ENCODE results near the gene CDK11B.
A peak's percentile ranks its signal among the peaks of the same experiment; 100 is the strongest.

The CDK11B gene

GRCh38 chr1:1620433-1621139 lies 38.2 kb downstream of the CDK11B start:
- no peak for DNase-seq
- CTCF ChIA-PET: interaction anchor here (1.1 to 1.3 kb wide), 3 partner anchors 8 to 116 kb away, joined by 3 to 5 read pairs (median 4); no protein-coding TSS in a partner anchor
- Histone ChIP-seq H3K9me3 (ENCODE audit: control extremely low read depth in 1 of 5, control insufficient read depth in 4 of 5, insufficient read depth in 2 of 5, low read depth in 1 of 5, low read length in 4 of 5) (no peaks in the 10 kb centered on the region), H3K4me3 (ENCODE audit: control insufficient read depth in 1 of 7, extremely low read depth in 1 of 7, insufficient read depth in 4 of 7, low read depth in 2 of 7, low read length in 6 of 7) (no peak overlapping the region), H3K36me3 (ENCODE audit: control insufficient read depth in 4 of 4, insufficient read depth in 4 of 4, low read length in 3 of 4) (peaks cover 0 to 11% (median 8%) of the 10 kb centered on the region in 4 experiments), H3K4me1 (ENCODE audit: control extremely low read depth in 1 of 4, control insufficient read depth in 4 of 4, insufficient read depth in 4 of 4, low read length in 3 of 4) (peaks cover 0 to 11% (median 10%) of the 10 kb centered on the region in 4 experiments), H3K27ac (ENCODE audit: insufficient read depth in 1 of 2, low read depth in 1 of 2, low read length in 2 of 2, poor library complexity in 1 of 2, severe bottlenecking in 2 of 2) (no peak overlapping the region), H3K27me3 (replicated peaks in 2 of 5; ENCODE audit: control insufficient read depth in 4 of 5, insufficient read depth in 5 of 5, low read length in 4 of 5) (no peaks in the 10 kb centered on the region)
- 94% methylated on average over 13 of the region's 16 CpGs for WGBS (ENCODE audit: insufficient coverage)
- POLR2A ChIA-PET: no interaction called here

DNA sequence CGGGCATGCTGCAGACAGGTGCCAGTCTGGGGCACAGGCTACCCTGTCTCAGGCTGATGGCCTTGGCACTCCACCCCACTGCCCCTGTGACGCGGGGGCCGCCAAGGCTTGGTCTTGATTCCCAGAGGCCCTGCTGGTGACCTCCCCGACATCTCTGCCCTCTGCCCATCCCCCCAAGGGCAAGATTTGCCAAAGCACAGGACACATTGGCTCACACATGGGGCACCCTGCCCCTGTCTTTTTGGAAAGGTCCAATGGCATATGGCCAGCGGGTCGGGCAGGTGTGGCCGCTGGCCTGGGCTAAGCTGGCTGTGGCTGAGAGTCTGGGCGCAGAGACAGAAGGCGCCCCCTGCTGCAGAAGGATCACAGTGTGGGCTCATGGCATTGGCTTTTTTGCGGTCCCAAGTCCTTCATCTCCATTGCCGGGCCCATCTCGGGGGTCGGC lies 38.9 kb downstream of the CDK11B start:
- peaks cover 0 to 12% (median 11%) of the 10 kb centered on the region in 4 experiments for H3K4me1 ChIP-seq (ENCODE audit: control extremely low read depth in 1 of 4, control insufficient read depth in 4 of 4, insufficient read depth in 4 of 4, low read length in 3 of 4)
- ChIA-PET POLR2A (no interaction called here), CTCF (interaction anchor here (1.3 kb wide), 1 partner anchor 9 kb away, joined by 5 read pairs; no protein-coding TSS in a partner anchor)
- no peaks in the 10 kb centered on the region for H3K27me3 ChIP-seq (replicated peaks in 2 of 5; ENCODE audit: control insufficient read depth in 4 of 5, insufficient read depth in 5 of 5, low read length in 4 of 5)
- no peak overlapping the region for H3K27ac ChIP-seq (ENCODE audit: insufficient read depth in 1 of 2, low read depth in 1 of 2, low read length in 2 of 2, poor library complexity in 1 of 2, severe bottlenecking in 2 of 2)
- WGBS (ENCODE audit: insufficient coverage): 96% methylated on average over 12 of the region's 14 CpGs
- no peaks in the 10 kb centered on the region for H3K9me3 ChIP-seq (ENCODE audit: control extremely low read depth in 1 of 5, control insufficient read depth in 4 of 5, insufficient read depth in 2 of 5, low read depth in 1 of 5, low read length in 4 of 5)
- H3K4me3 ChIP-seq (ENCODE audit: control insufficient read depth in 1 of 7, extremely low read depth in 1 of 7, insufficient read depth in 4 of 7, low read depth in 2 of 7, low read length in 6 of 7): no peak overlapping the region
- DNase-seq: no peak
- H3K36me3 ChIP-seq (ENCODE audit: control insufficient read depth in 4 of 4, insufficient read depth in 4 of 4, low read length in 3 of 4): peaks cover 0 to 11% (median 8%) of the 10 kb centered on the region in 4 experiments

- no peak for DNase-seq
- ChIA-PET CTCF (interaction anchor here (1.5 to 1.7 kb wide), 2 partner anchors 11 to 41 kb away, joined by 4 read pairs; no protein-coding TSS in a partner anchor), POLR2A (no interaction called here)
- H3K36me3 ChIP-seq (ENCODE audit: control insufficient read depth in 4 of 4, insufficient read depth in 4 of 4, low read length in 3 of 4): peaks cover 0 to 11% (median 8%) of the 10 kb centered on the region in 4 experiments
- 99% methylated on average over 8 of the region's 9 CpGs for WGBS (ENCODE audit: insufficient coverage)
- no peaks in the 10 kb centered on the region for H3K27me3 ChIP-seq (replicated peaks in 2 of 5; ENCODE audit: control insufficient read depth in 4 of 5, insufficient read depth in 5 of 5, low read length in 4 of 5)
- no peak overlapping the region for H3K4me3 ChIP-seq (ENCODE audit: control insufficient read depth in 1 of 7, extremely low read depth in 1 of 7, insufficient read depth in 4 of 7, low read depth in 2 of 7, low read length in 6 of 7)
- no peaks in the 10 kb centered on the region for H3K9me3 ChIP-seq (ENCODE audit: control extremely low read depth in 1 of 5, control insufficient read depth in 4 of 5, insufficient read depth in 2 of 5, low read depth in 1 of 5, low read length in 4 of 5)
- peaks cover 5 to 26% (median 23%) of the 10 kb centered on the region in 4 experiments for H3K4me1 ChIP-seq (ENCODE audit: control extremely low read depth in 1 of 4, control insufficient read depth in 4 of 4, insufficient read depth in 4 of 4, low read length in 3 of 4)
- no peak overlapping the region for H3K27ac ChIP-seq (ENCODE audit: insufficient read depth in 1 of 2, low read depth in 1 of 2, low read length in 2 of 2, poor library complexity in 1 of 2, severe bottlenecking in 2 of 2)
Measured at GRCh38 chr1:1618396-1619068, 40.3 kb downstream of the CDK11B start.

DNA sequence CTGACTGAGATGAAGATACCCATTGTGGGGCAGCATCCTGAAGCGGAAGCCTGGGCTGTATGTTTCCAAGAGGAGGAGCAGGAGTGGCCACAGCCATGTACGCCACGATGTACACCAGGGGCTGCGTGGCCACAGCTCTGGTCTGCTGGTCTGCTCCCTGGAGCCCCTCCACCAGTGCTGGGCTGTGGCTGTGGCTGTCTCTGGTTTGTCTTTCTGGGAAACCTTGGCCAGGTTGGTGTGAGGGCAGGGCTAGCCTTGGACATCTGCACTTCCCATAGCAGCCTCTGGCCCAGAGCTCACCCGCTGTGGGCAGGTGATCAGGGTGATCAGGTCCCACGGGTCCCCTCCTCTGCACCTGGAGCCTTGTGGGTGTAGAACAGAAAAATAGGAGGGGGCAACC lies 40.9 kb downstream of the CDK11B start:
- Histone ChIP-seq H3K9me3 (ENCODE audit: control extremely low read depth in 1 of 5, control insufficient read depth in 4 of 5, insufficient read depth in 2 of 5, low read depth in 1 of 5, low read length in 4 of 5) (no peaks in the 10 kb centered on the region), H3K36me3 (ENCODE audit: control insufficient read depth in 4 of 4, insufficient read depth in 4 of 4, low read length in 3 of 4) (peaks cover 0 to 11% (median 8%) of the 10 kb centered on the region in 4 experiments), H3K4me3 (ENCODE audit: control insufficient read depth in 1 of 7, extremely low read depth in 1 of 7, insufficient read depth in 4 of 7, low read depth in 2 of 7, low read length in 6 of 7) (no peak overlapping the region), H3K27ac (ENCODE audit: insufficient read depth in 1 of 2, low read depth in 1 of 2, low read length in 2 of 2, poor library complexity in 1 of 2, severe bottlenecking in 2 of 2) (no peak overlapping the region), H3K4me1 (ENCODE audit: control extremely low read depth in 1 of 4, control insufficient read depth in 4 of 4, insufficient read depth in 4 of 4, low read length in 3 of 4) (peaks cover 5 to 27% (median 25%) of the 10 kb centered on the region in 4 experiments), H3K27me3 (replicated peaks in 2 of 5; ENCODE audit: control insufficient read depth in 4 of 5, insufficient read depth in 5 of 5, low read length in 4 of 5) (no peaks in the 10 kb centered on the region)
- WGBS (ENCODE audit: insufficient coverage): 100% methylated on average over 6 of the region's 6 CpGs
- DNase-seq: no peak
- CTCF ChIA-PET: interaction anchor here (1.5 to 1.7 kb wide), 2 partner anchors 11 to 40 kb away, joined by 4 read pairs; no protein-coding TSS in a partner anchor
- POLR2A ChIA-PET: no interaction called here

GRCh38 chr1:1617516-1617915 lies 41.3 kb downstream of the CDK11B start:
- H3K27ac ChIP-seq (ENCODE audit: insufficient read depth in 1 of 2, low read depth in 1 of 2, low read length in 2 of 2, poor library complexity in 1 of 2, severe bottlenecking in 2 of 2): no peak overlapping the region
- WGBS (ENCODE audit: insufficient coverage): 99% methylated on average over 11 of the region's 11 CpGs
- no peak overlapping the region for H3K4me3 ChIP-seq (ENCODE audit: control insufficient read depth in 1 of 7, extremely low read depth in 1 of 7, insufficient read depth in 4 of 7, low read depth in 2 of 7, low read length in 6 of 7)
- H3K9me3 ChIP-seq (ENCODE audit: control extremely low read depth in 1 of 5, control insufficient read depth in 4 of 5, insufficient read depth in 2 of 5, low read depth in 1 of 5, low read length in 4 of 5): no peaks in the 10 kb centered on the region
- no peak for DNase-seq
- peaks cover 0 to 11% (median 8%) of the 10 kb centered on the region in 4 experiments for H3K36me3 ChIP-seq (ENCODE audit: control insufficient read depth in 4 of 4, insufficient read depth in 4 of 4, low read length in 3 of 4)
- POLR2A ChIA-PET: no interaction called here
- H3K4me1 ChIP-seq (ENCODE audit: control extremely low read depth in 1 of 4, control insufficient read depth in 4 of 4, insufficient read depth in 4 of 4, low read length in 3 of 4): peaks cover 5 to 27% (median 25%) of the 10 kb centered on the region in 4 experiments
- no peaks in the 10 kb centered on the region for H3K27me3 ChIP-seq (replicated peaks in 2 of 5; ENCODE audit: control insufficient read depth in 4 of 5, insufficient read depth in 5 of 5, low read length in 4 of 5)
- CTCF ChIA-PET: interaction anchor here (1.0 to 1.7 kb wide), 3 partner anchors 8 to 40 kb away, joined by 3 to 4 read pairs (median 4); no protein-coding TSS in a partner anchor

GRCh38 chr1:1616838-1617237 lies 42.0 kb downstream of the CDK11B start:
- CTCF ChIA-PET: interaction anchor here (1.0 to 1.5 kb wide), 2 partner anchors 9 to 39 kb away, joined by 3 to 4 read pairs; no protein-coding TSS in a partner anchor
- peaks cover 5 to 29% (median 25%) of the 10 kb centered on the region in 4 experiments for H3K4me1 ChIP-seq (ENCODE audit: control extremely low read depth in 1 of 4, control insufficient read depth in 4 of 4, insufficient read depth in 4 of 4, low read length in 3 of 4)
- H3K4me3 ChIP-seq (ENCODE audit: control insufficient read depth in 1 of 7, extremely low read depth in 1 of 7, insufficient read depth in 4 of 7, low read depth in 2 of 7, low read length in 6 of 7): peak overlapping the region in 6 of 7 experiments; percentile 82 to 98 (median 91)
- H3K27me3 ChIP-seq (replicated peaks in 2 of 5; ENCODE audit: control insufficient read depth in 4 of 5, insufficient read depth in 5 of 5, low read length in 4 of 5): no peaks in the 10 kb centered on the region
- no peaks in the 10 kb centered on the region for H3K9me3 ChIP-seq (ENCODE audit: control extremely low read depth in 1 of 5, control insufficient read depth in 4 of 5, insufficient read depth in 2 of 5, low read depth in 1 of 5, low read length in 4 of 5)
- WGBS (ENCODE audit: insufficient coverage): 95% methylated on average over 16 of the region's 19 CpGs
- POLR2A ChIA-PET: interaction anchor here (3.1 kb wide), 1 partner anchor 13 kb away, joined by 20 read pairs; no protein-coding TSS in a partner anchor
- peak overlapping the region in 1 of 2 experiments; percentile 58 for H3K27ac ChIP-seq (ENCODE audit: insufficient read depth in 1 of 2, low read depth in 1 of 2, low read length in 2 of 2, poor library complexity in 1 of 2, severe bottlenecking in 2 of 2)
- DNase-seq: no peak
- peaks cover 0 to 11% (median 8%) of the 10 kb centered on the region in 4 experiments for H3K36me3 ChIP-seq (ENCODE audit: control insufficient read depth in 4 of 4, insufficient read depth in 4 of 4, low read length in 3 of 4)

All from common myeloid progenitor, CD34-positive (primary cell).